Measurements from ENCODE around the gene SMG9.
"Not testable (repeated sequence)": the region's sequence is repeated elsewhere in the genome, so short reads cannot be mapped to it uniquely, and the experiment has no call there.

SMG9 gene

GRCh38 chr19:43687660-43687997 lies 67.1 kb downstream of the SMG9 start:
- no peak for DNase-seq

DNA sequence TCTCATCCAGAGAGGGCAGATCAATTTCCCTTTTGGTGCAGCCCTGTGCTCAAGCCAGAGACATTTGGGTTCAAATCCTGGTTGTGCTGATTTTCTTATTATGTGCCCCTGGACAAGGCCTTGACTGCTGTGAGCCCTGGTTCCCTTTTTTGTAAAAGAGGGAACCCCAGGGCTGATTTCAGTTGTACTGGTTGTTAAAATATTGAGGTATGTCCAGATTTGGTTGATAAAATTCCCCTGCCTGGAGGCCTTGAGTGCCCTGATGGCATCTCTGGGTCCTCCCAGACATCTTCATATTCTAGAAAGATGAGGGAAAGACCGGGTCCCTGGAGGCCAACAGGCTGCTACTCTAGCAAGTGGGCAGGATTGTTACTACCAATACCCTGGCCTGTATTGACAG lies 70.4 kb downstream of the SMG9 start:
- DNase-seq = no peak

- DNase-seq = no peak
Observed at GRCh38 chr19:43683905-43684304, 70.9 kb downstream of the SMG9 start.

- DNase-seq = no peak
Observed at GRCh38 chr19:43682824-43683661, 71.7 kb downstream of the SMG9 start.

DNA sequence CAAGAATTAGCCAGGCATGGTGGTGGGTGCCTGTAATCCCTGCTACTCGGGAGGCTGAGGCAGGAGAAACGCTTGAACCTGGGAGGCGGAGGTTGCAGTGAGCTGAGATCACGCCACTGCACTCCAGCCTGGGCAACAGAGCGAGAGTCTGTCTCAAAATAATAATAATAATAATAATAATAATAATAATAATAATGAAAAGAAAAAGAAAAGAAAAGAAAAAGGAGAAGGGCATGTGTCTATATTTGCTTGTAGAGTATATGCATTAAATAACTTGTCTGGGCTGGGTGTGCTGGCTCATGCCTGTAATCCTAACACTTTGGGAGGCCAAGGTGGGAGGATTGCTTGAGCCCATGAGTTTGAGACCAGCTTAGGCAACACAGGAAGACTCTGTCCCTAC lies 72.5 kb downstream of the SMG9 start:
- DNase-seq = not testable (repeated sequence)

GRCh38 chr19:43681821-43682220 lies 72.9 kb downstream of the SMG9 start:
- no peak for DNase-seq

DNA sequence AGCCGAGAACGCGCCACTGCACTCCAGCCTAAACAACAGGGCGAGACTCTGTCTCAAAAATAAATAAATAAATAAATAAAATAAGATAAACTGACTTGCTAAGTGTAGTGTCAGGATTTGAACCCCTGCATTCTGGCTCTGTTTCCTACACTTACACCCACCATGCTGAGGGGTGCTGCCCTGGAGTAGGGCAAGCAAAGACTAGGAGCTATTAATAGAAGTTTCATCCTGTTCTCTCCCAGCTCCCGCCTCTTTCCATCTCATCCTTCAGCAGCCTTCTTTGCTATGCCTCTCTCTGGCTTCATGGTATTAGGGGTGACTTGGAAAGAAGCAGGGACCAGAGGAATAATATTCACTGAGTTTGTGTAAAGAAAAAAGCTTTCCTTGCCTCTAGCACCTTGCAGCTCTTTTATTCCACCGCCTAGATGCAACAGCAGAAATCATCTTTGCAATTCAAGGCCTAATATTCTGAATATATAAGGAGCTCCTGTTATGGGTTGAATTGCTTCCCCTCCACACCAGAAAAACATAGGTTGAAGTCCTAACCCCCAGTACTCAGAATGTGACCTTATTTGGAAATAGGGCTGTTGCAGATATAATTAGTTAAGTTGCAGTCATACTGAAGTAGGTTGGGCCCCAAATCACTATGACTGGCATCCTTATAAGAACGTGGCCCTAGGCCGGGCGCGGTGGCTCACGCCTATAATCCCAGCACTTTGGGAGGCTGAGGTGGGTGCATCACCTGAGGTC lies 76.1 kb downstream of the SMG9 start:
- DNase-seq = no peak

All from NCI-H1694 treated with DMSO at 0.1 percent for 48 hours (cell line).